D341Med (cell line): ENCODE measurements around the gene HDGFL3.
"Not testable (repeated sequence)": the region's sequence is repeated elsewhere in the genome, so short reads cannot be mapped to it uniquely, and the experiment has no call there.

Experiments
- DNase-seq: peaks from one replicate; pipeline ENCODE4 v3.0.0; 2012; ENCODE audit warnings: low spot score

HDGFL3 gene

DNA sequence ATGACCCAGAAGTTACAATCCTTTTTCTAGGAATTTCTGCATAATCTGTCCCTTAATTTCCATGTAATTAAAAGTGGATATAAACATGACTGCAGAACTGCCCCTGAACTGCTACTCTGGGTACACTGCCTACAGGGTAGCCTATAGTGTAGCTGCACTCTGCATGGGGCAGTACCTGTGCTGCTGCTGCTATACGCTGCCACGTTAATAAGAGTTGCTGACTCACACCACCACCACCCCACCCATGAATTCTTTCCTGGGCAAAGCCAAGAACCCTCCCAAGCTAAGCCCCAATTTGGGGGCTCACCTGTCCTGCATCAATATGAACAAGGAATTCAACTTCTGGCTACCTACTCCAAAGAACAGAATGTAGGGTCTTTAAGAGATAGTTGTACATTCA lies 13.9 kb downstream of the HDGFL3 start:
- no peak for DNase-seq

DNA sequence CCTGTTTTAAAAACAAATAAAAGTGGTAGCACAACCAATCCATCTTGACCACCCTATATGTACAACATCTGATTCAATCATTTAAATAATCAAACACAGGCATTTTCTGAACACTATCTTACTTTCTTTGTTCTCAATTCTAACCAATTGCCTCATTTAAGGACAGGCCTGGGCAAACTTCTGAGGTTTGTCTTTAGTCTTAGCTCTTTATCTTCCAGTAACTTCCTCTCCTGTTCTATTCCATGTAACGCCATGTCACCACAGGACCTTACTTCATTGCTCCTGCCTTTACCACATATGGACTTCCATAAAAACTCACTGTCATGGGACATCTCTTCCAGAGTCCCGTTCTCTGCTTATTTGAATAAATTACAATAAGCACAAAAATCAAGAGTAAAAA lies 14.9 kb downstream of the HDGFL3 start:
- DNase-seq, result no peak

GRCh38 chr15:83190450-83190849 lies 17.2 kb downstream of the HDGFL3 start:
- DNase-seq, result no peak

GRCh38 chr15:83185561-83185960 lies 22.1 kb downstream of the HDGFL3 start:
- no peak for DNase-seq

DNA sequence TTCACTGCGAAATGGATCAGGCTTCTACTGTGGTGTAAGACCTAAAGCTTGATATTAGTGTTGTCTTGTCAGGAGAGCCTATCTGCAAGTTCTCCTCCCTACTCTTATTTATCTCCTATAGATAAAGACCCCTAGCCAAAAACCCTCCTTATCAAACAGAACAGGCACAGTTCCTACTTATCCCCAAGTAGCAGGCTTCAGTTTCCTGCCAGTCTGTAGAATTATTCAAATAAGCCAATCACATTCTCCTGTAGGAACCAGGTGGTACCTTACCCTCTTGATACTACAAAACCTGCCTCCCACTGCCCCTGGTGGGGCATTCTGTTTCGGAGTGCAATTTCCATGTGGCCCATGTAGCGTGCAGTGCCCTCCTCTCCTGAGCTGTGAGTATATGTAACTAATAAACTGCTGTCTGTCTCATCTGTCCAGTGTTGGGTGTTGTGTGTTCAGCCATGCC lies 28.7 kb downstream of the HDGFL3 start:
- DNase-seq, result no peak

GRCh38 chr15:83178390-83178789 lies 29.2 kb downstream of the HDGFL3 start:
- DNase-seq, result no peak

DNA sequence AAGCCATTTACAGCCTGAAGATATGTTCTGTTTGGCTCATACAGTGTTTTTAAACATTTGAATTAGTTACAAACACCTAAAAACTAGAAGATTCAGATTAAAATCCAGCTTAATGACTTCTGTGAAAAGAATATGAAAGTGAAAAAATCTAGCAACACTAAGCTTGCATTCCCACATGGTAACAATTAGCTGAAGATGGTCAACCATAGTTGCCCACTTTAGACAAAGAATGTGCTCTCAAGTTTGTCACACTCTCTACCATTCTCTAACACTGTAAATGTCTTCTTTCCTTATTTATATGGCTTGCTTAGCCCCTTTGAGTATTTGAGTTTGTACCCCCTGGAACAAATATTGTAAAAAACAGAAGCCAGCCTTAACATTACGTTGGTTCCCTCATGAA lies 32.7 kb downstream of the HDGFL3 start:
- no peak for DNase-seq

GRCh38 chr15:83170474-83171165 lies 37.0 kb downstream of the HDGFL3 start:
- no peak for DNase-seq

DNA sequence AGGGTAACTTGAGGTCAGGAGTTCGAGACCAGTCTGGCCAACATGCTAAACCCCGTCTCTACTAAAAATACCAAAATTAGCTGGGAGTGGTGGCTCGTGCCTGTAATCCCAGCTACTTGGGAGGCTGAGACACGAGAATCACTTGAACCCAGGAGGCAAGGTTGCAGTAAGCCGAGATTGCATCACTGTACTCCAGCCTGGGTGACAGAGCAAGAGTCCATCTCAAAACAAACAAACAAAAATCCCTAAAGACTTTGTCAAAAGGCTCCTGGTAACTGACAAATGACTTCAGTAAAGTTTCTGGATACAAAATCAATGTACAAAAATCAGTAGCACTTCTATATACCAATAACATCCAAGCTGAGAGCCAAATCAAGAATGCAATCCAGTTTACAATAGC lies 38.0 kb downstream of the HDGFL3 start:
- DNase-seq, result not testable (repeated sequence)

DNA sequence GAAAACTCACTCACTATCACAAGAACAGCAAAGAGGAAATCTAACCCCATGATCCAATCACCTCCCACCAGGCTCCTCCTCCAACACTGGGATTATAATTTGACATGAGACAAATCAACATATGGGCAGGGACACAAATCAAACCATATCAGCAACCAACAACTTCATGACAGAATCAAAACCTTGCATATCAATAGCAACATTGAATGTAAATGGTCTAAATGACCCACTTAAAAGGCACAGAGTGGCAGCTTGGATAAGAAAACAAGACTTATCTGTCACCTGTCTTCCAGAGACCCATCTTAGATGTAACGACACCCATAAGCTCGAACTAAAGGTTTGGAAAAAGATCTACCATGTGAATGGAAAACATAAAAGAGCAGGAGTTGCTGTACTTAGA lies 40.8 kb downstream of the HDGFL3 start:
- DNase-seq, result no peak

DNA sequence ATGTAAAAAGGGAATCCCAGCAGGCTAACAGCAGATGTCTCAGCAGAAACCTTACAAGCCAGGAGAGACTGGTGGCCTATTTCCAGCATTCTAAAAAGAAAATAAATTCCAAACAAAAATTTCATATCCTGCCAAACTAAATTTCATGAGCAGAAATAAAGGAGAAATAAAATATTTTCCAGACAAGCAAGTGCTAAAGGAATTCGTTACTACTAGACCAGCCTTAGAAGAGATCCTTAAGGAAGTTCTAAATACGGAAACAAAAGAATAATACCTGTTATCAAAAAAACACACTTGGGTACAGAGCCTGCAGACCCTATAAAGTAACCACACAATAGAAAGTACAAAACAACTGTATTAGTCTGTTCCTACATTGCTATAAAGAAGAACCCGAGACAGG lies 41.4 kb downstream of the HDGFL3 start:
- DNase-seq, result no peak

DNA sequence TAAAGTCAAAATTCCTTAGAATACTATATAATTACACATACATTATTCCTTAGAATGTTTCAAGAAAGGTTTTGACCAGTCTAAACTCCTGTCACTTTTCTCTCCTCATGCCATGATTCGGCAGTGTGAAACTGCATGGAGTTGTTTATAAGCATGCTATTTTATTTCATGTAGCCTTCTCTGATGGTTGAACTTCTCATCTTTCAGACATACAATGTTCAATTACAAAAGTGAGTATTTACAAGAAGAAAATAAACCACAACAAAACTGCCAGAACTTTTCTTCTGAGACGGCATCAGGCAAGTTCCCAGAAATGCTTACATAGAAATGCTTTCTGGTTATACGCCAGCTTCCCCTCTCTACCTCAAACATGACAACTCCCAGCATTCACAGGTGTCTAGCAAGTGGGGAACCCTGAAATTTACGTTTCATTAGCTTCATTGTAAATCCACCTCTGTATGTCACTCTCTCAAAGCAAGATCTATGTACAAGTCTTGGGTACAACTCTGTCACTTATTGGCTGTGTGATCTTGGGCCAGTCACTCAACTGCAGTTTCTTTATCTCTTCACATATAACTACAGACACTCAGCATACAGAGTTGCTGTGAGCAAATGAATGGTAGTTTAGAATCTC lies 42.7 kb downstream of the HDGFL3 start:
- no peak for DNase-seq

DNA sequence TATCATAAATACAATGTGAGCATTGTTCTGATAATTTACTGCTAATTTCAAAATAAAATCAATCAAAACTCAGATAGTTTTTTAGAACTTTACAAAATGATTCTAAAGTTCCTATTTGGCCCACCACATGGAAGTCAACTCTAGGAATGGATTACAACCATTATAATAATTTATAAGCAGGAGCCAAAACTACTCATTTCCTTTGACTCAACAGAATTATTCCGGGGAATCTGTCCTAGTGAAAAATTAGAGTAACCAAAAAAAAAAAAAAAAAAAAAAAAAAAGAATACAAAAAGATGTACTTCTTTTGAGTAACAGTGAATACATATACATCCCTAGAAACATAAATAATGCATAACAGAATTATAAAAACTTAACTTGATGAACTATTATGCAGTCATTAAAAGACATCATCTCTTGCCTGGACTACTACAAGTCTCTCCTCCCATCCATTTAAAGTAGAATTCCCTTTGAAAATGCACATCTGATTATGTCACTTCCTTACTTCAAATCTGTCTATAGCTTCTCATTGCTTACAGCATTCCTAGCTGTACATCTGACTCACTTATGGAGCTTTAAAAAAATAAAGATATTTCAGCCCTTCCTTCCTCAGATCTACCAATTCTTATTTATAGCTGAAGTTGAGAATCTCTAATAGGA lies 43.4 kb downstream of the HDGFL3 start:
- no peak for DNase-seq

DNA sequence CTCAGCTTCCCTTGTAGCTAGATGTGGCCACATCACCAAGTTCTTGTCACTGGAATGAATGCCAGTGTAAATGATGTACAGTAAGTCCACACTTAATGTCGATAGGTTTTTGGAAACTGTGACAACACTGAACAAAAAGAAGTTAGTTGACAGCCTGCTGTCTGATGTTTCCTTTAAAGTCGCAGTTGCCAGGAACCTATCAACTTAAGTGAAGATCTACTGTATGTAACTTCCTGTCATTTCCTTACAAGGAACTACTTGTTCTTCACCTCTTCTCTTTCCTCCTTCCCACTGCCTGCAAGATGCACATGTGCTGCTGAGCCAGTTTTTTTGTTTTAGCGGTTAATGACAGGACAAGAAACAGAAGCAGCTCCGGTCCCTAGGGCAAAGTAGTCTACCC lies 44.6 kb downstream of the HDGFL3 start:
- no peak for DNase-seq

- no peak for DNase-seq
Observed at GRCh38 chr15:83160741-83161140, 46.9 kb downstream of the HDGFL3 start.

DNA sequence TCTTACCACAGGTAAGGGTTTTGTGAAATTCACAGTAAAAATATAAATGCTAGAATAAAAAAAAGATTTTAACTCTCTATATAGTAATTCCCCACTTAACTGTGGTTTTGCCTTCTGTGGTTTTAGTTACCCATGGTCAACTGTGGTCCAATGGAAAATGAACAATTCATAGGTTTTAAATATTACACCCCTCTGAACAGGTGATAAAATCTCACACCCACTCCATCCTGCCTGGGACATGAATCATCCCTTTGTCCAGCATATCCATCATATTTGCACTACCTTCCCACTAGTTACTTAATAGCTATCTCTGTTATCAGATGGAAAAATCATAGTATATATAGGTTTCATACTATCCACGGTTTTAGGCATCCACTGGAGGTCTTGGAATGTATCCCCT lies 49.2 kb downstream of the HDGFL3 start:
- DNase-seq, result no peak

GRCh38 chr15:83155942-83156341 lies 51.7 kb downstream of the HDGFL3 start:
- no peak for DNase-seq

DNA sequence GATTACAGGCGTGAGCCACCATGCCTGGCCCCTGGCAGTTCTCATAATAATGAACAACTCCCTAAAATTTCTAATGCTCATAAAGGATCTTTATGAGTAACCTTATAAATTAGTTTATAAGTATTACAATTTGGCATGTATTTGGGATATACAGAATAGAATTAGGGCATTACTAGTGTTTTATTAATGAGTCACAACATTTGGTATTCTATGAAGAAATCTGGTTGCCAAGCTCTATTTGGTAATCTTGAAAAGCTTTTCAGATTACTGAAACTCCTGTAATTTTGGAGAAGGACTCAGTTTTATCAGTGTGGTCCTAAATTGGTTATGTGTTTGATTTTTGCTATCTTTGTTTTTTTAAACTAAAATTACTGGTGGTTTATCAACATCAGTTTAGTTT lies 54.3 kb downstream of the HDGFL3 start:
- no peak for DNase-seq

DNA sequence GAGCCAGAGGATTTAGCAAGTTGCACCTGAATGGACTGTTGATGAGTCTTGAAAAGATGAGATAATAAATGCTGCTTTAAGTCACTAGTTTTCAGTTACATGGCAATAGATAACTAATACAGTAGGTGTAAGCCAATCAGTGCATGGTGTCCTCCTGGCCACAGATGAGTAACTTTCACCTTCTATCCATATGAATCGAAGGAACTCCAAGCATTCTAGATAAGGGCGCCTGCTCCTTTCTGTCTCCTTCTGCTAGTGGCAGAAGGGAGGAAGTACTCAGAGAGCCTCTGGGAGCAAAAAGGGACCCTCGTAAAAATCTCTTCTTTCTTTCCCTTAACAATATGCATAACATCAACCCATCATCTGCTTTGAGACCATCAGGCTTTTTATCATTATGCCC lies 62.9 kb downstream of the HDGFL3 start:
- no peak for DNase-seq

- not testable (repeated sequence) for DNase-seq
Observed at GRCh38 chr15:83142151-83142550, 65.5 kb downstream of the HDGFL3 start.

DNA sequence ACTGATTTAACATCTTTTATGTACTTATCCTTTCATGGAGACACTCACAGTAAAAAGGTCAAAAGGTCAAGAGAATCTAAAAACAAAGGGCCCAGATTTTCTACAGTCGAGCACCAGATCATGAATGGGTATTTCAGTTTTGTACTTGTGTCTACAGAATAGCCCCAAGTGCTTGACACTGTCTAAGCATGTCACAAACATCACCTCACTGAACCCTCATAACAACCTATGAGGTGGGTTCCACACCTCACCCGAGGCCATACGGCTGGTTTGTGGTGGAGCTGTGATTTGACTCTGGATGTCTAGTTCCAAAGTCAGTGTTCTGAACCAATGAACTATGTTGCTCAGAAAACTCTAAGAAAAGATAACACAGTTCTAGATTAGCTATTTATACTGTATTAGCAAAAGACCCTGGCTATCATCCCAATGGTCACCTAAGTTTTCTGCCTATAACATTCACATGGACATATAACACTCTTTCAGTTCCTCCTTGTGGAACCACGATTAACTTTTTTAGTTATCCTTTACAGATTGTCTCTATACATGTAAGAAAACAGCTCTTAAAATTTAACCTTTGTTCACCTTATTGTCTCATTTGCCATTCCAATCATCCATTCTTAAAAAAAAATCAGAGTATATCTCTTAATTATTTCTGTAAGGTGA lies 74.6 kb downstream of the HDGFL3 start:
- DNase-seq, result no peak

GRCh38 chr15:83129791-83130190 lies 77.8 kb downstream of the HDGFL3 start:
- DNase-seq, result peak; percentile 79
